GM18517 (cell line): Measurements from ENCODE around the gene NBEAL2.

Experiments used
- ATAC-seq: cut with Tn5 transposase; IDR thresholded peaks from one replicate; pipeline ENCODE4 v1.9.1; 2021; ENCODE audit warnings: mild to moderate bottlenecking, moderate library complexity; ENCODE audit not compliant: unreplicated experiment

NBEAL2 gene

DNA sequence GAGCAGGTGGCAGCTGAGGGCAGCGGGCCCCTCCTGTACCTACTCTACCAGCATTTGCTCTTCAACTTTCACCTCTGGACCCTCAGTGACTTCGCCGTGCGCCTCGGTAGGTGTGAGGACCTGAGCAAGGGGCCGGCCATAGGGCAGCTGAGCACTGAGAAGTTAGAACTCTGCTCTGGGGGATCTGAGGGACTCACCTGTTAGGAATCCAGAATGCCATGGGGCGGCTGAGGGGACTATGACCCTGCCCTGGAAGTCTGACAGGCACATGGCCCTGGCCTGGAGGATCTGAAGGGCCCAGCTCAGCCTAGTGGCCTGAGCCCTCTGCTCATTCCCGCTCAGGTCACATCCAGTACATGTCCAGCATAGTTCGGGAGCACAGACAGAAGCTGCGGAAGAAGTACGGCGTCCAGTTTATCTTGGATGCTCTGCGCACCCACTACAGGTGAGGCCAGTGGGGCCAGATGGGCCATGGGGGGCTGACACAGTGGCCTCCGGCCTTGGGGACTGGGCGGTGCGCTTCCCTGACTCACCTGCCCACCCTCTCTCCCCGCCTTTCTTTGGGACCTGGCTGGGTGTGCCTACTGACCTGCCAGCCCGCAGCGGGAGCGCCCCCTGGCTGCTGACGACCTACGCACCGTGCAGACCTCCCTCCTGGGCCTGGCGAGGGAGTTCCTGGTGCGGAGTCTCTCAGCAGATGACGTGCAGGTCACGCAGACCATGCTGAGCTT is 18.8 kb downstream of the NBEAL2 start:
- ATAC-seq = no peak

DNA sequence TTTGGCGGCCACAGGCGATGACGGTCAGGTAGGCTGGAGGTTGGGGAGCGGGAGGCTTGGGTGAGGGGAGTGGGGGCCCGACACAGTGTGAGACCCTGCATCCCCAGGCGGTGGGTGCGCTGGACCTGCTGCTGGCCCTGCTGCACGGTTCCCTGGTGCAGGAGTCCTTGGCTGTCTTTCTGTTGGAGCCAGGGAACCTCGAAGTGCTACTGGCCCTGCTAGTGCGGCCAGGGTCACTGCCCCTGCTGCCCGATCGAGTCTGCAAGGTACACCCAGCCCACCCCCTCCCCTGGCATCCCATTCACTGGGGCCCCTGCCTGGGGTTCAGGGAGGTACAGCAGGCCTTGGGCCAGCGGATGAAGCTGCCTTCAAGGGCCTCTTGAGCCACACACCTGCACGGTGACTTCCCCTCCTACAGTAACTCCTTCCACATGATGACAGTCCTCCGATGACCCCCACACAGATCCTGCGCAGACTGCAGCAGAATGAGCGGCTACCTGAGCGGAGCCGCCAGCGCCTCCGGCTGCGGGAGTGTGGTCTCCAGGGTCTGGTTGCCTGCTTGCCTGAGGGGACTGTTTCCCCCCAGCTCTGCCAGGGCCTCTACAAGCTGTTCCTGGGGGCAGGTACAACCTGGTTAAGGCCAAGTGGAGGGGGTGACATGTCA is 19.5 kb downstream of the NBEAL2 start:
- ATAC-seq = no peak

DNA sequence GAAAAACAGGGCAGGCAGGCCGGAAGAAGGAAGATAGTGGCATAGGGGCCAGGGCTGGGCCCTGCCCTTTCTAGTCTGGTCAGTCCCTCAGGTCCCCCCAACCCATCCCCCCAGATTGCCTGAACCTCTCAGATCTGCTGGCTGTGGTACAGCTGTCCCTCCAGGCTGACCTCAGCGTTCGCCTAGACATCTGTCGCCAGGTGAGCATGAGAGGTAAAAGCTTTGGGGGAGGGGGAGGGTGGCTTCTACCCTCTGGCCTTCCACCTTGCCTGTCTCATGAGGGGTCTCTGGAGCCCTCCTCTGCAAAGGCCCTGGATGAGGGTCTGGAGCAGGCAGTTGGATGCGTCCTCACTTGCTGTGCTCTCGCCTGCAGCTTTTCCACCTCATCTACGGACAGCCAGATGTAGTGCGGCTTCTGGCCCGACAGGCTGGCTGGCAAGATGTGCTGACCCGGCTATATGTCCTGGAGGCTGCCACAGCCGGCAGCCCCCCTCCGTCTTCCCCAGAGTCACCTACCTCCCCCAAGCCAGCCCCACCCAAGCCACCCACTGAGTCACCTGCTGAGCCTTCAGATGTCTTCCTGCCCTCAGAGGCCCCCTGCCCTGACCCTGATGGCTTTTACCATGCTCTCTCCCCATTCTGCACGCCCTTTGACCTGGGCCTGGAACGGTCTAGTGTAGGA is 20.2 kb downstream of the NBEAL2 start:
- ATAC-seq = no peak

DNA sequence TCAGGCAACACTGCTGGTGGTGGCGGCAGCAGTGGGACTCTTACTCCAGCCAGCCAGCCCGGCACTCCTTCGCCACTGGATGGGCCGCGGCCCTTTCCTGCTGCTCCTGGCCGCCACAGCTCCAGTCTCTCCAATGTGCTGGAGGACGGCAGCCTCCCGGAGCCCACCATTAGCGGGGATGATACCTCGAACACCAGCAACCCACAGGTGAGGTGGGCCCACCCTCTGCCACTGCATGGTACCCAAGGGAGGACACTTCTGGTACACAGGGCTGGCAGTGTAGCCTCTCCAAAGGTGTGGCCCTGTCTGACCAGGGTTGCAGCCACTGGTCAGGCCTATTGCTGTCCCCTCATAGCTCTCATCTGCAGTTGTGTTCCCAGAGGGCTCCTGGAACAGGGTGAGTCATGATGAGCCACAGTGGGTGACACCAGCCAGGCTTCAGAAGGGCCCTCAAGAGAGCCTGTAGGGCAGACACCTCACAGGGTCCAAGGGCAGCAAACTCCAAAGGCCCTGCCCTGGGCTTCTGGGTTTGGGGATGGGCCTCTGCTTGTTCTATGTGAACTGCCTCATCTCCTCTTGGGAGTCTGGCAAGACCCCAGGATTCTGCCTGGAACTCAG is 20.8 kb downstream of the NBEAL2 start:
- no peak for ATAC-seq

DNA sequence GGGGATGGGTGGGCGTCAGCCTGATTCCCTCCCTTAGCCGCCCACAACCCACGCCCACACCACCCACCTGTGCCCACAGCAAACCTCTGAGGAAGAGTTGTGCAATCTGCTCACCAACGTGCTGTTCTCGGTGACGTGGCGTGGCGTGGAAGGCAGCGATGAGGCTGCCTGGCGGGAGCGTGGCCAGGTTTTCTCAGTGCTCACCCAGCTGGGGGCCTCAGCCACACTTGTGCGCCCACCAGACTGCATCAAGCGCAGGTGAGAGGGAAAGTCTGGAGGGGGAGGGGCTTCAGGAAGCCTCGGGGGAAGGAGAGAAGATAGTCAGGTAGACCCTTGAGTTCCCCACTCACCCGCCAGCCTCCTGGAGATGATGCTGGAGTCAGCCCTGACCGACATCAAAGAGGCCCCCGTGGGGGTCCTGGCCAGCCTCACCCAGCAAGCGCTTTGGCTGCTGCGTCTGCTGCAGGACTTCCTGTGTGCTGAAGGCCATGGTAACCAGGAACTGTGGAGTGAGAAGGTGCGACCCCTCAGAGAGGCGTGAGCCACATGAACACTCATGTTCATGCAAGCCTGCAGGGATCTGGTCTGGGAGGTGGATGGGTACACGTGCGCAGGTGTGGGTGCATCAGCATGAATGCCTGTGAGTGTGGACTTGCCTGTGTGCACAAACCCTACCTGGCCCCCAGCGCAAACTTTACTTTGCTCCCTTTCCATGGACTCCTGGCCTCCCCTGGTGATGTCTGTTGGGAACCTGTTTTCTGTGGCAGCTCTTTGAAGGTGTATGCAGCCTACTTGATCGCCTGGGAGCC is 21.7 kb downstream of the NBEAL2 start:
- no peak for ATAC-seq

DNA sequence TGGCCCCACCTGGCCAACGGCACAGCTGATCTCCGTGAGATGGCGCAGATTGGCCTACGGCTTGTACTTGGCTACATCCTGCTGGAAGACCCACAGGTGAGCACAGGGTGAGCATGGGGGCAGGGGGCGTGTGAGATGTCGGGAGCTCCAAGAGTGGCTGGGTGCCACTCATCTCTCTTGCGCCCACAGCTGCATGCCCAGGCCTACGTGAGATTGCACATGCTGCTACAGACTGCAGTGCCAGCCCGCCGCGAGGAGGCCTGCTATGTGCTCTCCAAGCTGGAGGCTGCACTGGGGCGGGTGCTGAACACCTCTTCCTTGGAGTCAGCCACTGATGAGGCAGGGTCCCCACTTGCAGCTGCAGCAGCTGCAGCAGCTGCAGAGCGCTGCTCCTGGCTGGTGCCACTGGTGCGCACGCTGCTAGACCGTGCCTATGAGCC is 22.3 kb downstream of the NBEAL2 start:
- ATAC-seq = no peak

DNA sequence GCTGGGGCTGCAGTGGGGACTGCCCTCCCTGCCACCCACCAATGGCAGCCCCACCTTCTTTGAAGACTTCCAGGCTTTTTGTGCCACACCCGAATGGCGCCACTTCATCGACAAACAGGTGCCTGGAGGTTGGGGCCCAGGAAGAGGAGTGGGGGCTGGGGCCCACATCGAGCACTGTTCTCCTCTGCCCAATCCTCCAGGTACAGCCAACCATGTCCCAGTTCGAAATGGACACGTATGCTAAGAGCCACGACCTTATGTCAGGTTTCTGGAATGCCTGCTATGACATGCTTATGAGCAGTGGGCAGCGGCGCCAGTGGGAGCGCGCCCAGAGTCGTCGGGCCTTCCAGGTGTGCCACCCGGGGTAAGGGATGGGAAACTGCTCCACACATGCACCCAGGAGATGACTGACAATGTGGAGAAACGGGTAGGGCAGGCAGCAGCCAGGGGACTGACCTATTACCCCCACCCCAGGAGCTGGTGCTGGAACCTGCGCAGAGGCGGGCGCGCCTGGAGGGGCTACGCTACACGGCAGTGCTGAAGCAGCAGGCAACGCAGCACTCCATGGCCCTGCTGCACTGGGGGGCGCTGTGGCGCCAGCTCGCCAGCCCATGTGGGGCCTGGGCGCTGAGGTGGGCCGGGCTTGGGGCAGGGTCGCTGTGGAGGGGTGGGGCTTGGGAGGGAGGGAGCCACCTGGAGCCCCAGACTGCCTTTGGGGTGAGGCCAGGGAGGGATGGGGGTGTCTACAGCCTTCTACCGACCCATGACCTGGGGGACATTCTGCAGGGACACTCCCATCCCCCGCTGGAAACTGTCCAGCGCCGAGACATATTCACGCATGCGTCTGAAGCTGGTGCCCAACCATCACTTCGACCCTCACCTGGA is 22.9 kb downstream of the NBEAL2 start:
- no peak for ATAC-seq

DNA sequence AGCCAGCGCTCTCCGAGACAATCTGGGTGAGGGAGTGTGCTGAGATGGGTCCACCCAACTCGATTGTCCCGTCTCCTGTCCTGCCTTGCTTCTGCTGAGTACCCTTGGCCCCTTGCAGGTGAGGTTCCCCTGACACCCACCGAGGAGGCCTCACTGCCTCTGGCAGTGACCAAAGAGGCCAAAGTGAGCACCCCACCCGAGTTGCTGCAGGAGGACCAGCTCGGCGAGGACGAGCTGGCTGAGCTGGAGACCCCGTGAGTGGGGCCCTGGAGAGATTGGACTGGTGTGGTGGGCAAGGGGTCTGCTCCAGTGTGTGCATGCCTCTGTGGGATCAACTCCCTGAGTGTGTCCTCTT is 23.6 kb downstream of the NBEAL2 start:
- ATAC-seq = no peak

DNA sequence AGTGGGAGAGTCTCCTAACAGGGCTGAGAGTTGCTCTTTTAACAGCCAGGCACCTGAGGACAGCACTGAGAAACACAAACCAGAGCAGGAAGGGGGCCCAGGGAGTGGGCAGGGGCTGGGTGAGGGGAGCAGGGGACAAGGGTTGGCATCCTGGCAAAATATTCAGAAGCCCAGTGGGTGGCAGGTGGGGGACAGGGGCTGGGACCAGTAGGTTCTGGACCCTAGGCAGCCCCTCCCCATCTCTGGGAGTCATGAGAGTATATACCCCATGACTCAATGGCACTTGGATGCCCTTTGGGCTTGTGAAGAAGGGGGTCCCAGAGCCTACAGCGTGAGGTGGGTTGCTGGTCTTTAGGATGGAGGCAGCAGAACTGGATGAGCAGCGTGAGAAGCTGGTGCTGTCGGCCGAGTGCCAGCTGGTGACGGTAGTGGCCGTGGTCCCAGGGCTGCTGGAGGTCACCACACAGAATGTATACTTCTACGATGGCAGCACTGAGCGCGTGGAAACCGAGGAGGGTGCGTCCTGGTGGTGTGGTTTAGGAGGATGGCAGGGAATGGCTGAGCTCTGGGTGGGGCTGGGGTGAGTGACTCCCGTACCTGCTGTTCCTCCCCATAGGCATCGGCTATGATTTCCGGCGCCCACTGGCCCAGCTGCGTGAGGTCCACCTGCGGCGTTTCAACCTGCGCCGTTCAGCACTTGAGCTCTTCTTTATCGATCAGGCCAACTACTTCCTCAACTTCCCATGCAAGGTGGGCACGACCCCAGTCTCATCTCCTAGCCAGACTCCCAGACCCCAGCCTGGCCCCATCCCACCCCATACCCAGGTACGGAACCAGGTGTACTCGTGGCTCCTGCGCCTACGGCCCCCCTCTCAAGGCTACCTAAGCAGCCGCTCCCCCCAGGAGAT is 24.2 kb downstream of the NBEAL2 start:
- no peak for ATAC-seq

DNA sequence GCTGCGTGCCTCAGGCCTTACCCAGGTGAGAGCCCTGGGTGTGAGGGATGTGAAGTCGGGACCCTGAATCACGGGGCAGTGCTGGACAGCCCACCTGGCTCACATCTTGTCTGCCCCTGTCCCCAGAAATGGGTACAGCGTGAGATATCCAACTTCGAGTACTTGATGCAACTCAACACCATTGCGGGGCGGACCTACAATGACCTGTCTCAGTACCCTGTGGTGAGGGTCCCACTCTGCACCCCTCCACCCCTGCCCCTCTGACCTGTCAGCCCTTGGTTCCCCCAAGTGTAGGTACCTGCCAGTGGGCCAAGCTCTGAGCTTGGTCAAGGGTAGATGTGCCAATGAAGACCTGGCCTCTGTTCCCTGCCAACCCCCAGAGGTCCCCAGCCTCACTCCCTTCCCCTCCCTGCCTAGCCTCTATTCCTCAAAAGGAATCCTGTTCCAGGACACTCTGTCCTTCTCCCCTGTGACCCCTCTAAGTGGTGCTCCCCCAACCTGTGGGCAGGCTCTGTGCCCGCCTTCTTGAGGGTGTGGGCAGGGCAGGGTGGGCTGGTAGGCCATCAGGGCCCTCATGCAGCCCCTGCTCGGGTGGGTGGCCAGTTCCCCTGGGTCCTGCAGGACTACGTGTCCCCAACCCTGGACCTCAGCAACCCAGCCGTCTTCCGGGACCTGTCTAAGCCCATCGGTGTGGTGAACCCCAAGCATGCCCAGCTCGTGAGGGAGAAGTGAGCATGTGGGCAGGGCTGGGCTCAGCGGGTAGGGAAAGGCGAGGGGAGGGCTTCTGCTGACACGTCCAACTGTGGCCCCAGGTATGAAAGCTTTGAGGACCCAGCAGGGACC is 25.1 kb downstream of the NBEAL2 start:
- ATAC-seq = no peak

DNA sequence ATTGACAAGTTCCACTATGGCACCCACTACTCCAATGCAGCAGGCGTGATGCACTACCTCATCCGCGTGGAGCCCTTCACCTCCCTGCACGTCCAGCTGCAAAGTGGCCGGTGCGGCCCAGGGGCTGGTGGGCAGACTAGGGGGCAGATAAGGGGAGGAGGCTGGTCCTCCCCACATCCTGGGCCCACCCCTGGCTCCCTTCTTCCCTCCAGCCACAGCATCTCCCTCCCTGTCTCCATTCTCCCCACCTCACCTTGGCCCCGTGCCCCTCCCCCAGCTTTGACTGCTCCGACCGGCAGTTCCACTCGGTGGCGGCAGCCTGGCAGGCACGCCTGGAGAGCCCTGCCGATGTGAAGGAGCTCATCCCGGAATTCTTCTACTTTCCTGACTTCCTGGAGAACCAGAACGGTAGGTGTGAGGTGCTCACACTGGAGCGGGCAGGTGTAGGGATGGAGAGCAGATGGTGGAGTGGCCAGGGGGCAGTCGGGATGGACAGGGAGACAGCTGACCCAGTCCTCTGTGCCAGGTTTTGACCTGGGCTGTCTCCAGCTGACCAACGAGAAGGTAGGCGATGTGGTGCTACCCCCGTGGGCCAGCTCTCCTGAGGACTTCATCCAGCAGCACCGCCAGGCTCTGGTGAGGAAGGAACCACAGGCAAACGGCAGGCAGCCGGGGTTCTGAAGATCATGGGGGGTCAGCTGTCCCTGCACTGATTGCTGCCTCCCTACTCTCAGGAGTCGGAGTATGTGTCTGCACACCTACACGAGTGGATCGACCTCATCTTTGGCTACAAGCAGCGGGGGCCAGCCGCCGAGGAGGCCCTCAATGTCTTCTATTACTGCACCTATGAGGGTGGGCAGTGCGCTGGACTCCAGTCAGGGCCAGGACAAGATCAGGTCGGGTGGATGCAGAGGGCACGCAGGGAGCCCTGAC is 26.0 kb downstream of the NBEAL2 start:
- no peak for ATAC-seq

DNA sequence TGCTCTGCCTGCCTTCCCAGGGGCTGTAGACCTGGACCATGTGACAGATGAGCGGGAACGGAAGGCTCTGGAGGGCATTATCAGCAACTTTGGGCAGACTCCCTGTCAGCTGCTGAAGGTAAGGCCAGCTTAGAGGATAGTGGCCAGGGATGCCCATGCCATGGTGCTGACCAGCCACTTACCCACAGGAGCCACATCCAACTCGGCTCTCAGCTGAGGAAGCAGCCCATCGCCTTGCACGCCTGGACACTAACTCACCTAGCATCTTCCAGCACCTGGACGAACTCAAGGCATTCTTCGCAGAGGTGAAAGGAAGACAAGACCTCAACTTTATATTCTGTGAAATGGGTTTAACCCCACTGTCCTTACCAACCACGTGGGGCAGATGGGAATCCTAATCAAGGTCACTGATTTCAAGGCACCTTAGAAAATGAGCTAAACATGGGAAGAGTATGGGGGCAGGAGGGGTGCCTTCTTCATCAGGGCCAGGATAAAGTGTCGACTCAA is 26.7 kb downstream of the NBEAL2 start:
- ATAC-seq = no peak

DNA sequence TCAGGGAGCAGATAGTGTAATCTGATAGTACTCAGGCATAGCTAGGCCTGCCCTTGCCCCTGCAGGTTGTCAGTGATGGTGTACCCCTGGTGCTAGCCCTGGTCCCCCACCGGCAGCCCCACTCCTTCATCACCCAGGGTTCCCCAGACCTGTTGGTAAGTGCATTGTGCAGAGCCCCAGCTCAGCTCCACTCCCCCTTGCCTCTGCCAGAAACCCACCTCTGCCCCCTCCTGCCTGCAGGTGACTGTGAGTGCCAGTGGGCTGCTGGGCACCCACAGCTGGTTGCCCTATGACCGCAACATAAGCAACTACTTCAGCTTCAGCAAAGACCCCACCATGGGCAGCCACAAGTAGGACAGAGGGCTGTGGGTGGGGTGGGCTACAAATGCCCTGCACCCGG is 27.5 kb downstream of the NBEAL2 start:
- ATAC-seq = no peak

DNA sequence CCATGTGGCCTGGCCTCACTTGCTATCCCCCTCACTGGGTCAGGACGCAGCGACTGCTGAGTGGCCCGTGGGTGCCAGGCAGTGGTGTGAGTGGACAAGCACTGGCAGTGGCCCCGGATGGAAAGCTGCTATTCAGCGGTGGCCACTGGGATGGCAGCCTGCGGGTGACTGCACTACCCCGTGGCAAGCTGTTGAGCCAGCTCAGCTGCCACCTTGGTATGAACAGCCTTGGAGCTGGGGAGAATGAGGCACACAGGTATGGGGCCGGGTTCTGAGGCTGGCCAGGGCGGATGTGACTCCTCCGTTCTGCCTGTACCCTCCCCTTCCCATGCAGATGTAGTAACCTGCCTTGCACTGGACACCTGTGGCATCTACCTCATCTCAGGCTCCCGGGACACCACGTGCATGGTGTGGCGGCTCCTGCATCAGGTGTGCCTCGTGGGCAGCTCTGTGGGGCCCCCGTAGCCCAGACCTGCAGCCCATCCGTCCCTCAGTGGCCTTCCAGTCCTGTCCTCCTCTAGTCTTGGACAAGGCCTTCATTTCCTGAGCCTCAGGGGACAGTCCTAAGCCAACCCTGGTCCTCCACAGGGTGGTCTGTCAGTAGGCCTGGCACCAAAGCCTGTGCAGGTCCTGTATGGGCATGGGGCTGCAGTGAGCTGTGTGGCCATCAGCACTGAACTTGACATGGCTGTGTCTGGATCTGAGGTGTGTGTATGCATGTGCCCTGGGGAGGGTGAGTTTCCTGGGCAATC is 28.2 kb downstream of the NBEAL2 start:
- ATAC-seq = no peak

DNA sequence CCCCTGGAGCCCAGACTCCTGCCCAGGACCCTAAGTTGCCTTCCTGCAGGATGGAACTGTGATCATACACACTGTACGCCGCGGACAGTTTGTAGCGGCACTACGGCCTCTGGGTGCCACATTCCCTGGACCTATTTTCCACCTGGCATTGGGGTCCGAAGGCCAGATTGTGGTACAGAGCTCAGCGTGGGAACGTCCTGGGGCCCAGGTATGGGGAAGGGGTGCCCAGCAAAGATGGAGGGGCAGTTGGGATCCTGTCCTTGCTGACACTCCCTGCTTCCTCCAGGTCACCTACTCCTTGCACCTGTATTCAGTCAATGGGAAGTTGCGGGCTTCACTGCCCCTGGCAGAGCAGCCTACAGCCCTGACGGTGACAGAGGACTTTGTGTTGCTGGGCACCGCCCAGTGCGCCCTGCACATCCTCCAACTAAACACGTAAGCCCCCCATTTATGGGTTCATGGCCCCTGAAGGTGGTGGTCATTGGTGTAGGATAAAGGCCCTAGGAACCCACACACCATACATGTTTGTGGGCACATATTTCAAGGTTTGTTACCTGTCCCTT is 28.8 kb downstream of the NBEAL2 start:
- ATAC-seq = no peak

DNA sequence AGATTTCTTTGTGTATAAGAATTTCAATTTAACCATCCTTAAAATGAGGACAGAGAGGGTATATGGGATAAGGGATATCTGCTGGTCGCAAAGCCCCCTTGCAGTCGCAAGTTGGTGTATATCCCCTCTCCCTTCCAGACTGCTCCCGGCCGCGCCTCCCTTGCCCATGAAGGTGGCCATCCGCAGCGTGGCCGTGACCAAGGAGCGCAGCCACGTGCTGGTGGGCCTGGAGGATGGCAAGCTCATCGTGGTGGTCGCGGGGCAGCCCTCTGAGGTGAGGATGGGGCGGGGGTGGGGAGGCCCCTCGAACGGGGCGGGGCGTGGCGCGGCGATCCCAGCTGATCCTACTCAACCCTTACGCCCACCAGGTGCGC is 29.4 kb downstream of the NBEAL2 start:
- no peak for ATAC-seq
